HUES6 (cell line): ENCODE measurements around the gene PI3.

Experiments used
- H3K27ac ChIP-seq: 2 replicates; pipeline ENCODE4 v1.7.0; 2013; ENCODE audit warnings: low read depth, mild to moderate bottlenecking, low read length, inconsistent platforms
- H3K27me3 ChIP-seq: 2 replicates; pipeline ENCODE4 v1.6.1; 2013; ENCODE audit warnings: low read length; ENCODE audit not compliant: control insufficient read depth, insufficient read depth
- H3K36me3 ChIP-seq: 2 replicates; pipeline ENCODE4 v1.6.1; 2013; ENCODE audit warnings: low read length; ENCODE audit not compliant: control insufficient read depth, insufficient read depth
- H3K4me1 ChIP-seq: 2 replicates; pipeline ENCODE4 v1.6.1; 2013; ENCODE audit warnings: low read length; ENCODE audit not compliant: control insufficient read depth, insufficient read depth
- H3K4me3 ChIP-seq: 2 replicates; pipeline ENCODE4 v1.5.1; 2013; ENCODE audit warnings: low read depth, low read length
- H3K9ac ChIP-seq: one replicate; pipeline ENCODE4 v1.6.1; 2013; ENCODE audit warnings: mild to moderate bottlenecking, low read length
- H3K9me3 ChIP-seq: 2 replicates; pipeline ENCODE4 v1.6.1; 2013; ENCODE audit warnings: low read depth, low read length; ENCODE audit not compliant: control insufficient read depth, insufficient read depth

The PI3 gene

DNA sequence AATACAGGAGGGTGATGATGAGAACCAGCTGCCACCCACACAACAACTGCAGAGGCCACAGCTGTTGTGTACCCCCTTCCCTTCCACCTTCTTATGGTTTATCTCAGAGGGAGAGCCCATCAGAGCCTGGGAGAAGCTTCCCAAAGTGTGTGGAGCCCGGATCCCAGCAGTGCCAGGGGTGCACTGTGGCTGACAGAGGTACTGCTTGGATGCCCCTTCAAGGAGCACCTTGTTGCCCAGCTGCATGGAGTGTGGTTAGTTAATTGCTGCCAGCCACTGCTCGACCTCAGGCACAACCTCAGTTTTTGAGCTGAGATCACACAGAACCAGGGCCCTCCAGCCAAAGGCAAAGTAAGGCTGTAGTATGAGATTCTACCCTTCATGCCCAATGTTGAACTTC lies 13.0 kb downstream of the PI3 start:
- Histone ChIP-seq H3K9me3 (no peaks in the 10 kb centered on the region), H3K9ac (no peak overlapping the region), H3K4me1 (no peaks in the 10 kb centered on the region), H3K36me3 (no peaks in the 10 kb centered on the region), H3K27ac (no peak overlapping the region), H3K4me3 (no peak overlapping the region), H3K27me3 (no peaks in the 10 kb centered on the region)

- Histone ChIP-seq H3K27ac (no peak overlapping the region), H3K27me3 (no peaks in the 10 kb centered on the region), H3K4me1 (no peaks in the 10 kb centered on the region), H3K4me3 (no peak overlapping the region), H3K9ac (no peak overlapping the region), H3K36me3 (no peaks in the 10 kb centered on the region), H3K9me3 (no peaks in the 10 kb centered on the region)
Measured at GRCh38 chr20:45189067-45189609, 14.4 kb downstream of the PI3 start.

DNA sequence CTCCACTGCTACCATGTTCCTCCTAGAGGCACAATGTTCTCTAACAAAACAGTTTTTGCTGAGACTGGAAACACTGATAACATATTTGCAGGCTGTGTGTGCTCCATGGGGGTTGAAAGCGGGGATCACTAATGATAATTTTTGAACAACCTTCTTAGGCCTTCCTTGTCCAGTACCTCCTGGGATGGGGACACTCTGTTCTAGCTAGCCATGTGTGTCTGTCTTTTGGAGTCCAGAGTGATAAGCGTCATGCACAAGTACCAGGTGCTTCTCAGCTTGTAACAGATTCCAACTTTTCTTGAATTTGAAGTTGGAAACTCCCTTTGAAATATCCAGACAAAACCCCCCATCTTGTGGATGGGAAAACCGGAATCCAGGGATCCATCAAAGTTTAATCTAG lies 15.2 kb downstream of the PI3 start:
- Histone ChIP-seq H3K27ac (no peak overlapping the region), H3K9ac (no peak overlapping the region), H3K4me1 (no peaks in the 10 kb centered on the region), H3K27me3 (no peaks in the 10 kb centered on the region), H3K9me3 (no peaks in the 10 kb centered on the region), H3K4me3 (no peak overlapping the region), H3K36me3 (no peaks in the 10 kb centered on the region)

GRCh38 chr20:45191926-45192325 lies 17.2 kb downstream of the PI3 start:
- no peaks in the 10 kb centered on the region for H3K27me3 ChIP-seq
- H3K9ac ChIP-seq, result no peak overlapping the region
- H3K4me3 ChIP-seq, result no peak overlapping the region
- H3K4me1 ChIP-seq, result no peaks in the 10 kb centered on the region
- no peaks in the 10 kb centered on the region for H3K36me3 ChIP-seq
- H3K27ac ChIP-seq, result no peak overlapping the region
- no peaks in the 10 kb centered on the region for H3K9me3 ChIP-seq

- Histone ChIP-seq H3K36me3 (no peaks in the 10 kb centered on the region), H3K9ac (no peak overlapping the region), H3K27ac (no peak overlapping the region), H3K27me3 (no peaks in the 10 kb centered on the region), H3K9me3 (no peaks in the 10 kb centered on the region), H3K4me3 (no peak overlapping the region), H3K4me1 (no peaks in the 10 kb centered on the region)
Measured at GRCh38 chr20:45193331-45193730, 18.6 kb downstream of the PI3 start.

- Histone ChIP-seq H3K27me3 (no peaks in the 10 kb centered on the region), H3K36me3 (no peaks in the 10 kb centered on the region), H3K9me3 (no peaks in the 10 kb centered on the region), H3K4me3 (no peak within 1 kb of the TSS), H3K9ac (no peak within 1 kb of the TSS), H3K4me1 (peaks cover 27% of the 10 kb centered on the region), H3K27ac (no peak within 1 kb of the TSS)
Measured at GRCh38 chr20:45206725-45207124, 32.0 kb downstream of the PI3 start, which contains the start of gene SEMG1. Gene SEMG1 (plus strand): TSS chr20:45207033. CDS start chr20:45207054, 21 bp downstream.

DNA sequence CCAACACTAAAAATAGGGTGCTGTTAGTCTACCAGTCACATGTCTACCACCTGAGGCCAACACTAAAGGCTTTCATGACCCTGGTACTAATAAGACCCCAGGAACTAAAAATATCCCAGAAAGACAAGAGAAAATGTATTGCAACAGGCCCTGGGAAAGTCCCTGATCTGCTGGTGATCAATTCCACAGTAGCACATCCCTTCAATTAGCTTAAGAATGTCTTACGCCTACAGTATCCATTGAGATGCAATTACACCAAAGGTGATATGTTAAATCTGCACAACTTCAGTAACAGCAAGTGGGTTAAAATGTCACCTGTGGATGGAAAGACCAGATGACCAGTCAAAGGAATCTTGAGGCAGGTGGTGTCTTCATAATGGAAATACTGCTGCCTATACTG lies 35.2 kb downstream of the PI3 start:
- H3K4me3 ChIP-seq, result no peak overlapping the region
- no peaks in the 10 kb centered on the region for H3K27me3 ChIP-seq
- H3K4me1 ChIP-seq, result peaks cover 27% of the 10 kb centered on the region
- H3K9ac ChIP-seq, result no peak overlapping the region
- peak overlapping the region; percentile 10; the same call in 1 of the 2 replicates for H3K27ac ChIP-seq
- H3K9me3 ChIP-seq, result no peaks in the 10 kb centered on the region
- H3K36me3 ChIP-seq, result no peaks in the 10 kb centered on the region

- Histone ChIP-seq H3K36me3 (no peaks in the 10 kb centered on the region), H3K9me3 (no peaks in the 10 kb centered on the region), H3K27me3 (no peaks in the 10 kb centered on the region), H3K9ac (no peak overlapping the region), H3K27ac (no peak overlapping the region), H3K4me1 (peaks cover 20% of the 10 kb centered on the region), H3K4me3 (no peak overlapping the region)
Measured at GRCh38 chr20:45211569-45212474, 37.1 kb downstream of the PI3 start.

GRCh38 chr20:45212836-45213235 lies 38.1 kb downstream of the PI3 start:
- no peaks in the 10 kb centered on the region for H3K9me3 ChIP-seq
- no peak overlapping the region for H3K27ac ChIP-seq
- no peaks in the 10 kb centered on the region for H3K27me3 ChIP-seq
- H3K9ac ChIP-seq, result no peak overlapping the region
- H3K4me1 ChIP-seq, result peaks cover 12% of the 10 kb centered on the region
- H3K4me3 ChIP-seq, result no peak overlapping the region
- H3K36me3 ChIP-seq, result no peaks in the 10 kb centered on the region

DNA sequence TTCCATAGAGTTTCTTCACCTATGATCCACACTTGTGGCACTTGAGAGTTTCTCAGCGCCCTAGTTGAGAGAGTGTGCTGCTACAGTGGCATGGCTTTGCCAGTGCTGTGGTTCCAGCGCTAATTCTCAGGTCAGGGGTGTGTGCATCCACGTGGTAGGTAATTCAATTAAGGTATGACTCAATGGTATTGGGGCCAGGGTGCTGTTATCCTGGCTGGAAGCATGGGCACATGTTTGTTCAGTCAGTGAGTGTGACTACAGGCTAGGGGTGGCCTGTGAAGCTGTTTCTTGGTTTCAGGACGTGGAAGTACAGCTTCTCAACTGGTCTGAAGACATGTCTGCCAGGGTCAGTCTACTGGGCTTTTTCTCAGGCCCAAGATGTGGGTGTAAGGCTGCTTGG lies 43.4 kb downstream of the PI3 start:
- peaks cover 14% of the 10 kb centered on the region for H3K27me3 ChIP-seq

GRCh38 chr20:45218636-45219035 lies 43.9 kb downstream of the PI3 start:
- H3K9ac ChIP-seq, result no peak overlapping the region
- H3K27ac ChIP-seq, result no peak overlapping the region
- H3K4me1 ChIP-seq, result no peaks in the 10 kb centered on the region
- H3K27me3 ChIP-seq, result peaks cover 17% of the 10 kb centered on the region
- no peaks in the 10 kb centered on the region for H3K36me3 ChIP-seq
- no peaks in the 10 kb centered on the region for H3K9me3 ChIP-seq
- no peak overlapping the region for H3K4me3 ChIP-seq

More for the DNA sequence above, 43.4 kb downstream of the PI3 start:
- no peak overlapping the region for H3K9ac ChIP-seq
- H3K36me3 ChIP-seq, result no peaks in the 10 kb centered on the region
- H3K27ac ChIP-seq, result no peak overlapping the region
- H3K4me1 ChIP-seq, result no peaks in the 10 kb centered on the region
- H3K4me3 ChIP-seq, result no peak overlapping the region
- no peaks in the 10 kb centered on the region for H3K9me3 ChIP-seq
